Measurements from ENCODE around the gene EML6.

Gene EML6

GRCh38 chr2:54680397-54681041 is 42.9 kb upstream of the EML6 start:
- DNase-seq (ENCODE audit: low spot score) = no peak
- no peak for TF ChIP-seq CTCF (conservative IDR thresholded peaks at IDR 0.05; ENCODE audit: low read depth)
- no peak overlapping the region for H3K27ac ChIP-seq
- POLR2A ChIA-PET (ENCODE audit: low non-redundant PET) = no interaction called here
- CTCF ChIA-PET = interaction anchor here (0.6 to 0.7 kb wide), 3 partner anchors 13 to 17 kb away, joined by 3 to 6 read pairs (median 6); no protein-coding TSS in a partner anchor

GRCh38 chr2:54681416-54681815 is 42.0 kb upstream of the EML6 start:
- ChIA-PET POLR2A (ENCODE audit: low non-redundant PET) (no interaction called here), CTCF (interaction anchor here (0.6 kb wide), 1 partner anchor 1968 kb away, joined by 3 read pairs; no protein-coding TSS in a partner anchor)
- no peak for TF ChIP-seq CTCF (conservative IDR thresholded peaks at IDR 0.05; ENCODE audit: low read depth)
- H3K27ac ChIP-seq = no peak overlapping the region
- no peak for DNase-seq (ENCODE audit: low spot score)

GRCh38 chr2:54683596-54683995 is 39.9 kb upstream of the EML6 start:
- no peak for TF ChIP-seq CTCF (conservative IDR thresholded peaks at IDR 0.05; ENCODE audit: low read depth)
- CTCF ChIA-PET = interaction anchor here (0.6 to 0.7 kb wide), 2 partner anchors 443 to 566 kb away, joined by 3 to 6 read pairs; no protein-coding TSS in a partner anchor
- H3K27ac ChIP-seq = no peak overlapping the region
- no peak for DNase-seq (ENCODE audit: low spot score)
- POLR2A ChIA-PET (ENCODE audit: low non-redundant PET) = no interaction called here

GRCh38 chr2:54685263-54685775 is 38.1 kb upstream of the EML6 start:
- TF ChIP-seq CTCF (conservative IDR thresholded peaks at IDR 0.05; ENCODE audit: low read depth) = no peak
- DNase-seq (ENCODE audit: low spot score) = no peak
- ChIA-PET POLR2A (ENCODE audit: low non-redundant PET) (no interaction called here), CTCF (interaction anchor here (0.9 kb wide), 1 partner anchor 11 kb away, joined by 5 read pairs; no protein-coding TSS in a partner anchor)
- no peak overlapping the region for H3K27ac ChIP-seq

- DNase-seq (ENCODE audit: low spot score) = no peak
- CTCF ChIA-PET = no interaction called here
- POLR2A ChIA-PET (ENCODE audit: low non-redundant PET) = no interaction called here
- no peak for TF ChIP-seq CTCF (conservative IDR thresholded peaks at IDR 0.05; ENCODE audit: low read depth)
- H3K27ac ChIP-seq = no peak overlapping the region
Measured at GRCh38 chr2:54687595-54688152, 35.8 kb upstream of the EML6 start.

- ChIA-PET POLR2A (ENCODE audit: low non-redundant PET) (no interaction called here), CTCF (interaction anchor here (0.6 to 2.0 kb wide), 2 partner anchors 13 to 1272 kb away, joined by 3 to 11 read pairs; no protein-coding TSS in a partner anchor)
- DNase-seq (ENCODE audit: low spot score) = no peak
- H3K27ac ChIP-seq = no peak overlapping the region
- no peak for TF ChIP-seq CTCF (conservative IDR thresholded peaks at IDR 0.05; ENCODE audit: low read depth)
Measured at GRCh38 chr2:54691445-54692135, 31.9 kb upstream of the EML6 start.

Measured in RWPE1 (cell line).